ENCODE results near the gene IDH2. TPM values are rescaled to one million over a fixed set of nuclear protein-coding genes. Genes with fewer than 3 reads are reported as not detected.

Gene IDH2
- polyA plus RNA-seq, 1 donor (not counting 4 experiments of a cell fraction or from before 2014, with no cell fraction given), result 27.9 TPM

- H3K4me1 ChIP-seq (ENCODE audit: control insufficient read depth, extremely low read depth, insufficient read depth, low read length), result no peaks in the 10 kb centered on the region
- H4K20me1 ChIP-seq (ENCODE audit: control insufficient read depth, extremely low read depth, insufficient read depth, low read length), result no peaks in the 10 kb centered on the region
- H3K9me3 ChIP-seq (ENCODE audit: control insufficient read depth, low read depth, low read length), result no peaks in the 10 kb centered on the region
- H3K9ac ChIP-seq (ENCODE audit: control insufficient read depth, extremely low read depth, insufficient read depth, low read length), result no peak overlapping the region
- peaks cover 3 to 17% of the 10 kb centered on the region in 2 experiments for H3K36me3 ChIP-seq (ENCODE audit: control insufficient read depth in 2 of 2, extremely low read depth in 1 of 2, insufficient read depth in 2 of 2, low read length in 2 of 2)
- FAIRE-seq, result no peak
- no peak overlapping the region for H2AFZ ChIP-seq (ENCODE audit: control insufficient read depth, low read length)
- no peak for TF ChIP-seq EZH2 (IDR thresholded peaks at IDR 0.05; ENCODE audit: low read length)
- TF ChIP-seq, protein P1, sequence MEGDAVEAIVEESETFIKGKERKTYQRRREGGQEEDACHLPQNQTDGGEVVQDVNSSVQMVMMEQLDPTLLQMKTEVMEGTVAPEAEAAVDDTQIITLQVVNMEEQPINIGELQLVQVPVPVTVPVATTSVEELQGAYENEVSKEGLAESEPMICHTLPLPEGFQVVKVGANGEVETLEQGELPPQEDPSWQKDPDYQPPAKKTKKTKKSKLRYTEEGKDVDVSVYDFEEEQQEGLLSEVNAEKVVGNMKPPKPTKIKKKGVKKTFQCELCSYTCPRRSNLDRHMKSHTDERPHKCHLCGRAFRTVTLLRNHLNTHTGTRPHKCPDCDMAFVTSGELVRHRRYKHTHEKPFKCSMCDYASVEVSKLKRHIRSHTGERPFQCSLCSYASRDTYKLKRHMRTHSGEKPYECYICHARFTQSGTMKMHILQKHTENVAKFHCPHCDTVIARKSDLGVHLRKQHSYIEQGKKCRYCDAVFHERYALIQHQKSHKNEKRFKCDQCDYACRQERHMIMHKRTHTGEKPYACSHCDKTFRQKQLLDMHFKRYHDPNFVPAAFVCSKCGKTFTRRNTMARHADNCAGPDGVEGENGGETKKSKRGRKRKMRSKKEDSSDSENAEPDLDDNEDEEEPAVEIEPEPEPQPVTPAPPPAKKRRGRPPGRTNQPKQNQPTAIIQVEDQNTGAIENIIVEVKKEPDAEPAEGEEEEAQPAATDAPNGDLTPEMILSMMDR (optimal IDR thresholded peaks at IDR 0.05 in 1 of 3, IDR thresholded peaks at IDR 0.05 in 1 of 3, conservative IDR thresholded peaks at IDR 0.05 in 1 of 3; ENCODE audit: extremely low read depth in 1 of 3, insufficient read depth in 2 of 3, low read length in 3 of 3), result no peak
- H3K27ac ChIP-seq (ENCODE audit: control insufficient read depth, insufficient read depth, low read length), result no peak overlapping the region
- no peak overlapping the region for H3K4me3 ChIP-seq (ENCODE audit: control insufficient read depth in 2 of 3, extremely low read depth in 1 of 3, insufficient read depth in 2 of 3, low read depth in 1 of 3, low read length in 3 of 3)
- H3K79me2 ChIP-seq (ENCODE audit: control insufficient read depth, insufficient read depth, low read length), result no peaks in the 10 kb centered on the region
- no peak overlapping the region for H3K4me2 ChIP-seq (ENCODE audit: control insufficient read depth, extremely low read depth, insufficient read depth, low read depth, low read length)
- no peak for DNase-seq (ENCODE audit: low read depth, low spot score)
- H3K27me3 ChIP-seq (ENCODE audit: control insufficient read depth, extremely low read depth, insufficient read depth, low read length), result no peaks in the 10 kb centered on the region
- dilution Hi-C loops (cut with MboI; ENCODE audit: extremely low pct_ligation_motif_present, low sequenced_read_pairs), result no loop called here
- no peaks in the 10 kb centered on the region for H3K9me1 ChIP-seq (ENCODE audit: control insufficient read depth, extremely low read depth, insufficient read depth, low read length)
These were observed 18.8 kb downstream of the IDH2 start for GRCh38 chr15:90083419-90083818.

- no peak overlapping the region for H2AFZ ChIP-seq (ENCODE audit: control insufficient read depth, low read length)
- no peak overlapping the region for H3K27ac ChIP-seq (ENCODE audit: control insufficient read depth, insufficient read depth, low read length)
- TF ChIP-seq EZH2 (IDR thresholded peaks at IDR 0.05; ENCODE audit: low read length), result no peak
- TF ChIP-seq, protein P1 (optimal IDR thresholded peaks at IDR 0.05 in 1 of 3, IDR thresholded peaks at IDR 0.05 in 1 of 3, conservative IDR thresholded peaks at IDR 0.05 in 1 of 3; ENCODE audit: extremely low read depth in 1 of 3, insufficient read depth in 2 of 3, low read length in 3 of 3), result no peak
- dilution Hi-C loops (cut with MboI; ENCODE audit: extremely low pct_ligation_motif_present, low sequenced_read_pairs), result no loop called here
- no peak overlapping the region for H3K4me3 ChIP-seq (ENCODE audit: control insufficient read depth in 2 of 3, extremely low read depth in 1 of 3, insufficient read depth in 2 of 3, low read depth in 1 of 3, low read length in 3 of 3)
- DNase-seq (ENCODE audit: low read depth, low spot score) (no peak), FAIRE-seq (no peak)
- no peak overlapping the region for H3K4me2 ChIP-seq (ENCODE audit: control insufficient read depth, extremely low read depth, insufficient read depth, low read depth, low read length)
- H3K9me1 ChIP-seq (ENCODE audit: control insufficient read depth, extremely low read depth, insufficient read depth, low read length), result no peaks in the 10 kb centered on the region
- no peaks in the 10 kb centered on the region for H3K4me1 ChIP-seq (ENCODE audit: control insufficient read depth, extremely low read depth, insufficient read depth, low read length)
- no peaks in the 10 kb centered on the region for H3K9me3 ChIP-seq (ENCODE audit: control insufficient read depth, low read depth, low read length)
- H3K27me3 ChIP-seq (ENCODE audit: control insufficient read depth, extremely low read depth, insufficient read depth, low read length), result no peaks in the 10 kb centered on the region
- no peak overlapping the region for H3K9ac ChIP-seq (ENCODE audit: control insufficient read depth, extremely low read depth, insufficient read depth, low read length)
- H3K36me3 ChIP-seq (ENCODE audit: control insufficient read depth in 2 of 2, extremely low read depth in 1 of 2, insufficient read depth in 2 of 2, low read length in 2 of 2), result peaks cover 3 to 21% of the 10 kb centered on the region in 2 experiments
- no peaks in the 10 kb centered on the region for H3K79me2 ChIP-seq (ENCODE audit: control insufficient read depth, insufficient read depth, low read length)
- H4K20me1 ChIP-seq (ENCODE audit: control insufficient read depth, extremely low read depth, insufficient read depth, low read length), result no peaks in the 10 kb centered on the region
These were observed 20.0 kb downstream of the IDH2 start for GRCh38 chr15:90082140-90082715.
